WTC11 (cell line): ENCODE measurements around the gene BHLHE40. TPM values are rescaled to one million over a fixed set of nuclear protein-coding genes. Genes with fewer than 3 reads are reported as not detected.

ENCODE experiments used
- ATAC-seq: fragments of 200-7000 bp; cut with Tn5 transposase; 2 replicates; pipeline ENCODE4 v1.10.0; 2021; ENCODE audit warnings: mild to moderate bottlenecking, moderate library complexity
- CTCF ChIA-PET: fragments of 300-600 bp; sonication (Branson Sonifier 250); formaldehyde crosslinking; loops from one replicate; lab custom pipeline; 2021; ENCODE audit warnings: antibody characterized with exemption; lab: Charles Lee
- POLR2A ChIA-PET: fragments of 350-600 bp; sonication (Branson Sonifier 250); formaldehyde crosslinking; loops from one replicate; lab custom pipeline; 2021; ENCODE audit warnings: antibody characterized with exemption; lab: Charles Lee
- DNase-seq: peaks from one replicate; pipeline ENCODE4 v3.0.0; 2021; ENCODE audit warnings: low spot score
- H3K27ac Mint-ChIP-seq: 2 replicates; pipeline ENCODE4 v1.8.0; 2021; ENCODE audit warnings: mixed read lengths
- H3K27me3 Mint-ChIP-seq: 2 replicates; pipeline ENCODE4 v1.8.0; 2021; ENCODE audit warnings: low read depth, mild to moderate bottlenecking, moderate library complexity, mixed read lengths
- H3K36me3 Mint-ChIP-seq: 2 replicates; pipeline ENCODE4 v1.8.0; 2021; ENCODE audit warnings: mixed read lengths
- H3K4me1 Mint-ChIP-seq: 2 replicates; pipeline ENCODE4 v1.8.0; 2022; ENCODE audit warnings: mixed read lengths
- H3K4me3 Mint-ChIP-seq: 2 replicates; pipeline ENCODE4 v1.8.0; 2021; ENCODE audit warnings: mild to moderate bottlenecking, moderate library complexity, mixed read lengths
- H3K9me3 Mint-ChIP-seq: 2 replicates; pipeline ENCODE4 v1.8.0; 2021; ENCODE audit warnings: mixed read lengths
- ARID4B ChIP-seq: sonication (generic); formaldehyde crosslinking; IDR thresholded peaks from 2 replicates; pipeline ENCODE4 v1.8.0; 2023; ENCODE audit warnings: missing genetic modification reagents, mild to moderate bottlenecking, borderline replicate concordance
- E2F4 ChIP-seq: sonication (generic); formaldehyde crosslinking; IDR thresholded peaks from 2 replicates; pipeline ENCODE4 v1.8.1; 2022; ENCODE audit warnings: low read depth, mild to moderate bottlenecking, moderate library complexity, missing genetic modification reagents, borderline replicate concordance
- NFE2L1 ChIP-seq: sonication (generic); formaldehyde crosslinking; IDR thresholded peaks from 2 replicates; pipeline ENCODE4 v1.8.1; 2023; ENCODE audit warnings: missing genetic modification reagents
- PRDM15 ChIP-seq: sonication (generic); formaldehyde crosslinking; IDR thresholded peaks from 2 replicates; pipeline ENCODE4 v1.8.0; 2022; ENCODE audit warnings: missing genetic modification reagents
- SOX15 ChIP-seq: fragments of 250-450 bp; sonication (Bioruptor Pico); IDR thresholded peaks from 2 replicates; pipeline ENCODE4 v1.9.0; 2021; ENCODE audit warnings: mild to moderate bottlenecking
- ZMAT4 ChIP-seq: fragments of 250-450 bp; sonication (Bioruptor Pico); IDR thresholded peaks from 2 replicates; pipeline ENCODE4 v1.9.0; 2021; ENCODE audit warnings: mild to moderate bottlenecking
- ZNF121 ChIP-seq: sonication (generic); formaldehyde crosslinking; IDR thresholded peaks from 2 replicates; pipeline ENCODE4 v1.8.0; 2023; ENCODE audit warnings: missing genetic modification reagents
- ZNF138 ChIP-seq: sonication (generic); formaldehyde crosslinking; conservative IDR thresholded peaks from 2 replicates; pipeline ENCODE4 v1.8.1; 2022; ENCODE audit warnings: mild to moderate bottlenecking, moderate library complexity, missing genetic modification reagents
- total RNA-seq: library from RNA; stranded (reverse); gene quantifications from 3 replicates; pipeline ENCODE4 v1.2.3, GENCODE V29; 2021
- TF ChIP-seq, protein P1 (sequence below): sonication (generic); formaldehyde crosslinking; IDR thresholded peaks from 2 replicates; pipeline ENCODE4 v1.8.1; 2023; ENCODE audit warnings: mild to moderate bottlenecking, missing genetic modification reagents, borderline replicate concordance
- TF ChIP-seq, protein P2 (sequence below): fragments of 200-600 bp; IDR thresholded peaks from 2 replicates; pipeline ENCODE4 v1.8.0; 2022; ENCODE audit warnings: antibody characterized with exemption
- TF ChIP-seq, protein P3 (sequence below): fragments of 250-450 bp; sonication (Bioruptor Pico); IDR thresholded peaks from 2 replicates; pipeline ENCODE4 v1.9.0; 2021; ENCODE audit warnings: mild to moderate bottlenecking, borderline replicate concordance
- TF ChIP-seq, protein P4 (sequence below): sonication (generic); formaldehyde crosslinking; IDR thresholded peaks from 2 replicates; pipeline ENCODE4 v1.8.1; 2022; ENCODE audit warnings: missing genetic modification reagents, borderline replicate concordance

The BHLHE40 gene
- total RNA-seq, 1 experiment from 2014 or later: 5.7 TPM

GRCh38 chr3:4982773-4983738 is 3.8 kb downstream of the BHLHE40 start:
- DNase-seq: no peak
- peaks cover 51% of the 10 kb centered on the region for H3K4me1 Mint-ChIP-seq
- H3K36me3 Mint-ChIP-seq: peaks cover 25% of the 10 kb centered on the region
- ChIA-PET CTCF (interaction anchor here (0.6 to 1.8 kb wide), 3 partner anchors 37 to 271 kb away, joined by 4 to 8 read pairs (median 4); no protein-coding TSS in a partner anchor), POLR2A (no interaction called here)
- peaks cover 11% of the 10 kb centered on the region for H3K27me3 Mint-ChIP-seq
- no peak for ATAC-seq
- H3K9me3 Mint-ChIP-seq: no peaks in the 10 kb centered on the region
- 0 out of 2 replicates have a peak overlapping the region, but pooled peaks have one; percentile 2 for H3K27ac Mint-ChIP-seq
- H3K4me3 Mint-ChIP-seq: peak overlapping the region; percentile 15; the same call in 1 of the 2 replicates
- TF ChIP-seq NFE2L1 (CRISPR knock-in tag) (no peak), ZMAT4 (CRISPR knock-in tag) (no peak), E2F4 (no peak), PRDM15 (no peak), ARID4B (no peak), ZNF121 (CRISPR knock-in tag) (no peak), ZNF138 (no peak), SOX15 (CRISPR knock-in tag) (no peak)
- TF ChIP-seq, protein P1, sequence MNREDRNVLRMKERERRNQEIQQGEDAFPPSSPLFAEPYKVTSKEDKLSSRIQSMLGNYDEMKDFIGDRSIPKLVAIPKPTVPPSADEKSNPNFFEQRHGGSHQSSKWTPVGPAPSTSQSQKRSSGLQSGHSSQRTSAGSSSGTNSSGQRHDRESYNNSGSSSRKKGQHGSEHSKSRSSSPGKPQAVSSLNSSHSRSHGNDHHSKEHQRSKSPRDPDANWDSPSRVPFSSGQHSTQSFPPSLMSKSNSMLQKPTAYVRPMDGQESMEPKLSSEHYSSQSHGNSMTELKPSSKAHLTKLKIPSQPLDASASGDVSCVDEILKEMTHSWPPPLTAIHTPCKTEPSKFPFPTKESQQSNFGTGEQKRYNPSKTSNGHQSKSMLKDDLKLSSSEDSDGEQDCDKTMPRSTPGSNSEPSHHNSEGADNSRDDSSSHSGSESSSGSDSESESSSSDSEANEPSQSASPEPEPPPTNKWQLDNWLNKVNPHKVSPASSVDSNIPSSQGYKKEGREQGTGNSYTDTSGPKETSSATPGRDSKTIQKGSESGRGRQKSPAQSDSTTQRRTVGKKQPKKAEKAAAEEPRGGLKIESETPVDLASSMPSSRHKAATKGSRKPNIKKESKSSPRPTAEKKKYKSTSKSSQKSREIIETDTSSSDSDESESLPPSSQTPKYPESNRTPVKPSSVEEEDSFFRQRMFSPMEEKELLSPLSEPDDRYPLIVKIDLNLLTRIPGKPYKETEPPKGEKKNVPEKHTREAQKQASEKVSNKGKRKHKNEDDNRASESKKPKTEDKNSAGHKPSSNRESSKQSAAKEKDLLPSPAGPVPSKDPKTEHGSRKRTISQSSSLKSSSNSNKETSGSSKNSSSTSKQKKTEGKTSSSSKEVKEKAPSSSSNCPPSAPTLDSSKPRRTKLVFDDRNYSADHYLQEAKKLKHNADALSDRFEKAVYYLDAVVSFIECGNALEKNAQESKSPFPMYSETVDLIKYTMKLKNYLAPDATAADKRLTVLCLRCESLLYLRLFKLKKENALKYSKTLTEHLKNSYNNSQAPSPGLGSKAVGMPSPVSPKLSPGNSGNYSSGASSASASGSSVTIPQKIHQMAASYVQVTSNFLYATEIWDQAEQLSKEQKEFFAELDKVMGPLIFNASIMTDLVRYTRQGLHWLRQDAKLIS (CRISPR knock-in tag): no peak
- TF ChIP-seq, protein P2, sequence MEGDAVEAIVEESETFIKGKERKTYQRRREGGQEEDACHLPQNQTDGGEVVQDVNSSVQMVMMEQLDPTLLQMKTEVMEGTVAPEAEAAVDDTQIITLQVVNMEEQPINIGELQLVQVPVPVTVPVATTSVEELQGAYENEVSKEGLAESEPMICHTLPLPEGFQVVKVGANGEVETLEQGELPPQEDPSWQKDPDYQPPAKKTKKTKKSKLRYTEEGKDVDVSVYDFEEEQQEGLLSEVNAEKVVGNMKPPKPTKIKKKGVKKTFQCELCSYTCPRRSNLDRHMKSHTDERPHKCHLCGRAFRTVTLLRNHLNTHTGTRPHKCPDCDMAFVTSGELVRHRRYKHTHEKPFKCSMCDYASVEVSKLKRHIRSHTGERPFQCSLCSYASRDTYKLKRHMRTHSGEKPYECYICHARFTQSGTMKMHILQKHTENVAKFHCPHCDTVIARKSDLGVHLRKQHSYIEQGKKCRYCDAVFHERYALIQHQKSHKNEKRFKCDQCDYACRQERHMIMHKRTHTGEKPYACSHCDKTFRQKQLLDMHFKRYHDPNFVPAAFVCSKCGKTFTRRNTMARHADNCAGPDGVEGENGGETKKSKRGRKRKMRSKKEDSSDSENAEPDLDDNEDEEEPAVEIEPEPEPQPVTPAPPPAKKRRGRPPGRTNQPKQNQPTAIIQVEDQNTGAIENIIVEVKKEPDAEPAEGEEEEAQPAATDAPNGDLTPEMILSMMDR: no peak
- TF ChIP-seq, protein P3, sequence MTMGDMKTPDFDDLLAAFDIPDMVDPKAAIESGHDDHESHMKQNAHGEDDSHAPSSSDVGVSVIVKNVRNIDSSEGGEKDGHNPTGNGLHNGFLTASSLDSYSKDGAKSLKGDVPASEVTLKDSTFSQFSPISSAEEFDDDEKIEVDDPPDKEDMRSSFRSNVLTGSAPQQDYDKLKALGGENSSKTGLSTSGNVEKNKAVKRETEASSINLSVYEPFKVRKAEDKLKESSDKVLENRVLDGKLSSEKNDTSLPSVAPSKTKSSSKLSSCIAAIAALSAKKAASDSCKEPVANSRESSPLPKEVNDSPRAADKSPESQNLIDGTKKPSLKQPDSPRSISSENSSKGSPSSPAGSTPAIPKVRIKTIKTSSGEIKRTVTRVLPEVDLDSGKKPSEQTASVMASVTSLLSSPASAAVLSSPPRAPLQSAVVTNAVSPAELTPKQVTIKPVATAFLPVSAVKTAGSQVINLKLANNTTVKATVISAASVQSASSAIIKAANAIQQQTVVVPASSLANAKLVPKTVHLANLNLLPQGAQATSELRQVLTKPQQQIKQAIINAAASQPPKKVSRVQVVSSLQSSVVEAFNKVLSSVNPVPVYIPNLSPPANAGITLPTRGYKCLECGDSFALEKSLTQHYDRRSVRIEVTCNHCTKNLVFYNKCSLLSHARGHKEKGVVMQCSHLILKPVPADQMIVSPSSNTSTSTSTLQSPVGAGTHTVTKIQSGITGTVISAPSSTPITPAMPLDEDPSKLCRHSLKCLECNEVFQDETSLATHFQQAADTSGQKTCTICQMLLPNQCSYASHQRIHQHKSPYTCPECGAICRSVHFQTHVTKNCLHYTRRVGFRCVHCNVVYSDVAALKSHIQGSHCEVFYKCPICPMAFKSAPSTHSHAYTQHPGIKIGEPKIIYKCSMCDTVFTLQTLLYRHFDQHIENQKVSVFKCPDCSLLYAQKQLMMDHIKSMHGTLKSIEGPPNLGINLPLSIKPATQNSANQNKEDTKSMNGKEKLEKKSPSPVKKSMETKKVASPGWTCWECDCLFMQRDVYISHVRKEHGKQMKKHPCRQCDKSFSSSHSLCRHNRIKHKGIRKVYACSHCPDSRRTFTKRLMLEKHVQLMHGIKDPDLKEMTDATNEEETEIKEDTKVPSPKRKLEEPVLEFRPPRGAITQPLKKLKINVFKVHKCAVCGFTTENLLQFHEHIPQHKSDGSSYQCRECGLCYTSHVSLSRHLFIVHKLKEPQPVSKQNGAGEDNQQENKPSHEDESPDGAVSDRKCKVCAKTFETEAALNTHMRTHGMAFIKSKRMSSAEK: no peak
- TF ChIP-seq, protein P4, sequence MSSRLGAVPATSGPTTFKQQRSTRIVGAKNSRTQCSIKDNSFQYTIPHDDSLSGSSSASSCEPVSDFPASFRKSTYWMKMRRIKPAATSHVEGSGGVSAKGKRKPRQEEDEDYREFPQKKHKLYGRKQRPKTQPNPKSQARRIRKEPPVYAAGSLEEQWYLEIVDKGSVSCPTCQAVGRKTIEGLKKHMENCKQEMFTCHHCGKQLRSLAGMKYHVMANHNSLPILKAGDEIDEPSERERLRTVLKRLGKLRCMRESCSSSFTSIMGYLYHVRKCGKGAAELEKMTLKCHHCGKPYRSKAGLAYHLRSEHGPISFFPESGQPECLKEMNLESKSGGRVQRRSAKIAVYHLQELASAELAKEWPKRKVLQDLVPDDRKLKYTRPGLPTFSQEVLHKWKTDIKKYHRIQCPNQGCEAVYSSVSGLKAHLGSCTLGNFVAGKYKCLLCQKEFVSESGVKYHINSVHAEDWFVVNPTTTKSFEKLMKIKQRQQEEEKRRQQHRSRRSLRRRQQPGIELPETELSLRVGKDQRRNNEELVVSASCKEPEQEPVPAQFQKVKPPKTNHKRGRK (CRISPR knock-in tag): no peak
